Astrocyte (in vitro differentiated cells and primary cell): ENCODE measurements around the gene COL9A1. TPM values are rescaled to one million over a fixed set of nuclear protein-coding genes. Genes with fewer than 3 reads are reported as not detected.

Experiments used
- DNase-seq: peaks from one replicate; pipeline ENCODE4 v3.0.0-alpha.2; 2010; ENCODE audit warnings: low read depth
- FAIRE-seq: peaks from 2 replicates; lab custom pipeline; 2011; peaks lifted over from hg19 to GRCh38; lab: Jason Lieb, UNC
- H2AFZ ChIP-seq: 2 replicates; pipeline ENCODE4 v1.6.0; 2012; ENCODE audit warnings: low read depth, low read length, inconsistent platforms
- H3K27ac ChIP-seq: 2 replicates; pipeline ENCODE4 v1.5.1; 2011; ENCODE audit warnings: low read depth, low read length, inconsistent platforms
- H3K27me3 ChIP-seq: 2 replicates; pipeline ENCODE4 v1.6.0; 2011; ENCODE audit warnings: low read length, inconsistent platforms; ENCODE audit not compliant: insufficient read depth
- H3K36me3 ChIP-seq: 2 replicates; pipeline ENCODE4 v1.5.1; 2011; ENCODE audit warnings: low read length, inconsistent platforms; ENCODE audit not compliant: insufficient read depth
- H3K4me1 ChIP-seq: 2 replicates; pipeline ENCODE4 v1.5.1; 2011; ENCODE audit warnings: low read length, inconsistent platforms; ENCODE audit not compliant: insufficient read depth
- H3K4me2 ChIP-seq: 2 replicates; pipeline ENCODE4 v1.6.0; 2012; ENCODE audit warnings: low read length, inconsistent platforms
- H3K4me3 ChIP-seq: 2 replicates; pipeline ENCODE4 v1.5.1; 2011; ENCODE audit warnings: low read depth, mild to moderate bottlenecking, low read length, inconsistent platforms; ENCODE audit not compliant: insufficient read depth
- H3K79me2 ChIP-seq: 2 replicates; pipeline ENCODE4 v1.6.0; 2012; ENCODE audit warnings: mild to moderate bottlenecking, low read length, inconsistent platforms; ENCODE audit not compliant: insufficient read depth
- H3K9ac ChIP-seq: 2 replicates; pipeline ENCODE4 v1.6.0; 2012; ENCODE audit warnings: mild to moderate bottlenecking, low read length, inconsistent platforms
- H3K9me3 ChIP-seq: 2 replicates; pipeline ENCODE4 v1.5.1; 2012; ENCODE audit warnings: low read depth, mild to moderate bottlenecking, low read length, inconsistent platforms; ENCODE audit not compliant: insufficient read depth
- H4K20me1 ChIP-seq: 2 replicates; pipeline ENCODE4 v1.6.0; 2012; ENCODE audit warnings: low read length, inconsistent platforms; ENCODE audit not compliant: insufficient read depth
- H3K27ac Mint-ChIP-seq: one replicate; pipeline ENCODE4 v1.8.0; 2021; ENCODE audit warnings: mild to moderate bottlenecking, mixed read lengths; ENCODE audit not compliant: unreplicated experiment
- H3K27me3 Mint-ChIP-seq: one replicate; pipeline ENCODE4 v1.8.0; 2021; ENCODE audit warnings: low read depth, mixed read lengths; ENCODE audit not compliant: unreplicated experiment
- H3K36me3 Mint-ChIP-seq: one replicate; pipeline ENCODE4 v1.8.0; 2021; ENCODE audit warnings: low read depth, mixed read lengths; ENCODE audit not compliant: unreplicated experiment
- H3K4me1 Mint-ChIP-seq: one replicate; pipeline ENCODE4 v1.8.0; 2021; ENCODE audit warnings: low read depth, mixed read lengths; ENCODE audit not compliant: unreplicated experiment
- H3K4me3 Mint-ChIP-seq: one replicate; pipeline ENCODE4 v1.8.0; 2021; ENCODE audit warnings: mild to moderate bottlenecking, moderate library complexity, mixed read lengths; ENCODE audit not compliant: unreplicated experiment
- H3K9me3 Mint-ChIP-seq: one replicate; pipeline ENCODE4 v1.8.0; 2021; ENCODE audit warnings: mild to moderate bottlenecking, mixed read lengths; ENCODE audit not compliant: unreplicated experiment
- EZH2 ChIP-seq: IDR thresholded peaks from 2 replicates; pipeline ENCODE4 v1.6.1; 2012; ENCODE audit warnings: mild to moderate bottlenecking, low read length, inconsistent platforms; ENCODE audit not compliant: insufficient read depth
- total RNA-seq: library from RNA; stranded (reverse); gene quantifications from 2 replicates; pipeline ENCODE4 v1.2.1, GENCODE V29; 2021
- TF ChIP-seq, protein P1 (sequence below): IDR thresholded peaks from 2 replicates; pipeline ENCODE4 v1.5.1; 2011; ENCODE audit warnings: low read depth, mild to moderate bottlenecking, inconsistent platforms, low read length, moderate library complexity; ENCODE audit not compliant: insufficient read depth

COL9A1 gene
- total RNA-seq, 1 donor from 2014 or later = 0.11 TPM

DNA sequence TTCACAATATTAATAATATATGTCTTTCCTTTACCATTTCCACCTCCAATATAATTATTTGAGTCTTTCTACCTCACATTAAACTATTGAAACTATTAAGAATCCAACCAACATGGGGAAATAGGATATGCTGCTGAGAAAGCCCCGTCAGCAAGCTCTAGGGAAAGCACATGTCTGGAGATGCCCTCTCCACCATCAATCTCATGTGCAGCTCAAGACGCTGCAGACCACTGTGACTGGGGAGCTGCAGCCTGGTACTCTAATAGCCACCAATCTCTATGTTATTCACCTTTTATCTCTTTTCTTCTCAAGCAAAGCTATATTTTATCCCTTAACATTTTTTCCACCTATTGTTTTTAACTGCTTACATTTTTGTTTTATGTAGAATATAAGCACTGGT lies 50.3 kb downstream of the COL9A1 start:
- Histone ChIP-seq H3K79me2 (no peaks in the 10 kb centered on the region), H3K4me2 (no peak overlapping the region), H3K4me3 (no peak overlapping the region), H3K9ac (no peak overlapping the region), H3K4me1 (no peaks in the 10 kb centered on the region), H3K9me3 (no peaks in the 10 kb centered on the region), H3K36me3 (no peaks in the 10 kb centered on the region), H4K20me1 (no peaks in the 10 kb centered on the region), H2AFZ (no peak overlapping the region), H3K27ac (no peak overlapping the region), H3K27me3 (no peaks in the 10 kb centered on the region)
- DNase-seq (no peak), FAIRE-seq (no peak)
- H3K27me3 Mint-ChIP-seq = no peaks in the 10 kb centered on the region
- no peaks in the 10 kb centered on the region for H3K36me3 Mint-ChIP-seq
- TF ChIP-seq EZH2 = no peak
- TF ChIP-seq, protein P1, sequence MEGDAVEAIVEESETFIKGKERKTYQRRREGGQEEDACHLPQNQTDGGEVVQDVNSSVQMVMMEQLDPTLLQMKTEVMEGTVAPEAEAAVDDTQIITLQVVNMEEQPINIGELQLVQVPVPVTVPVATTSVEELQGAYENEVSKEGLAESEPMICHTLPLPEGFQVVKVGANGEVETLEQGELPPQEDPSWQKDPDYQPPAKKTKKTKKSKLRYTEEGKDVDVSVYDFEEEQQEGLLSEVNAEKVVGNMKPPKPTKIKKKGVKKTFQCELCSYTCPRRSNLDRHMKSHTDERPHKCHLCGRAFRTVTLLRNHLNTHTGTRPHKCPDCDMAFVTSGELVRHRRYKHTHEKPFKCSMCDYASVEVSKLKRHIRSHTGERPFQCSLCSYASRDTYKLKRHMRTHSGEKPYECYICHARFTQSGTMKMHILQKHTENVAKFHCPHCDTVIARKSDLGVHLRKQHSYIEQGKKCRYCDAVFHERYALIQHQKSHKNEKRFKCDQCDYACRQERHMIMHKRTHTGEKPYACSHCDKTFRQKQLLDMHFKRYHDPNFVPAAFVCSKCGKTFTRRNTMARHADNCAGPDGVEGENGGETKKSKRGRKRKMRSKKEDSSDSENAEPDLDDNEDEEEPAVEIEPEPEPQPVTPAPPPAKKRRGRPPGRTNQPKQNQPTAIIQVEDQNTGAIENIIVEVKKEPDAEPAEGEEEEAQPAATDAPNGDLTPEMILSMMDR = no peak
- H3K4me3 Mint-ChIP-seq = no peak overlapping the region
- no peak overlapping the region for H3K27ac Mint-ChIP-seq
- no peaks in the 10 kb centered on the region for H3K9me3 Mint-ChIP-seq
- H3K4me1 Mint-ChIP-seq = no peaks in the 10 kb centered on the region

DNA sequence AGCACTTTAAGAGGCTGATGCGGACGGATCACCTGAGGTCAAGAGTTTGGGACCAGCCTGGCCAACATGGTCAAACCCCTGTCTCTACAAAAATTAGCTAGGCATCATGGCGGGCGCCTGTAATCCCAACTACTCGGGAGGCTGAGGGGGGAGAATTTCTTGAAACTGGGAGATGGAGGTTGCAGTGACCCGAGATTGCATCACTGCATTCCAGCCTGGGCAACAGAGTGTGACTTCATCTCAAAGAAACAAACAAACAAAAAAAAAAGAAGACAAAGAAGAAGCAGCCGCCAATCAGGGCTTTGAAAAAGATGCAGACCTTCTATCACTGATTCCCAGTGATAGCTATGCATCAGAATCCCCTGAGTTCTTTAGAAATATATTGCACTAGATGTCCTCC lies 56.8 kb downstream of the COL9A1 start:
- Mint-ChIP-seq H3K27me3 (no peaks in the 10 kb centered on the region), H3K27ac (no peak overlapping the region), H3K36me3 (no peaks in the 10 kb centered on the region), H3K4me3 (no peak overlapping the region), H3K4me1 (peaks cover 4% of the 10 kb centered on the region), H3K9me3 (no peaks in the 10 kb centered on the region)
- Histone ChIP-seq H3K27ac (no peak overlapping the region), H3K9ac (no peak overlapping the region), H3K4me1 (no peaks in the 10 kb centered on the region), H3K4me3 (no peak overlapping the region), H3K79me2 (no peaks in the 10 kb centered on the region), H4K20me1 (no peaks in the 10 kb centered on the region), H3K27me3 (no peaks in the 10 kb centered on the region), H3K4me2 (no peak overlapping the region), H2AFZ (no peak overlapping the region), H3K9me3 (no peaks in the 10 kb centered on the region), H3K36me3 (no peaks in the 10 kb centered on the region)
- DNase-seq (no peak), FAIRE-seq (no peak)
- TF ChIP-seq EZH2 = no peak
- TF ChIP-seq, protein P1 = no peak

DNA sequence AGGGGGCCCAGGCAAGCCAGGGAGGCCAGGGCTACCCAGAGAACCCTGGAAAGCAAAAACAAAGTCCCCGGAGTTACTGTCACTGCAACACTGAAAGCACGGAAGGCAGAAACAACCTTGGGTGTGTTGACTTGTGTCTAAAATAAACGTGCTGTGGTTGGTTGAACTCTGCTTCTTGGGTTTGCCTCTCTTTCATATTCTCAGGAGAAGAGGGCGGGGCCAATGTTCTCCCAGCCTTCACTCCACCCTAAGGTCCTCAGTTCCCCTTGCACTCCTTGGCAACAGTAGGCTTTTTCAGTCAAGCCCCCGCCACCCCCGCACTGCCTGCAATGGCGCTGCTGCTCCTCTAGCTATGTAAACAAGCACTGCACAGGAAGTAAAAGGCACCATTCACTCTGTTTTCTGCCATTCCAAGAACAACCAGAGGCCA lies 60.9 kb downstream of the COL9A1 start:
- Histone ChIP-seq H4K20me1 (no peaks in the 10 kb centered on the region), H3K4me3 (no peak overlapping the region), H3K4me1 (no peaks in the 10 kb centered on the region), H3K9ac (no peak overlapping the region), H3K27me3 (no peaks in the 10 kb centered on the region), H3K4me2 (no peak overlapping the region), H2AFZ (no peak overlapping the region), H3K27ac (no peak overlapping the region), H3K9me3 (no peaks in the 10 kb centered on the region), H3K79me2 (no peaks in the 10 kb centered on the region), H3K36me3 (no peaks in the 10 kb centered on the region)
- Mint-ChIP-seq H3K36me3 (no peaks in the 10 kb centered on the region), H3K27me3 (no peaks in the 10 kb centered on the region), H3K4me1 (peaks cover 4% of the 10 kb centered on the region), H3K4me3 (no peak overlapping the region), H3K27ac (no peak overlapping the region), H3K9me3 (no peaks in the 10 kb centered on the region)
- no peak for FAIRE-seq
- no peak for DNase-seq
- TF ChIP-seq, protein P1 = no peak
- no peak for TF ChIP-seq EZH2
